ENCODE results near the gene PRR19.
A peak's percentile ranks its signal among the peaks of the same experiment; 100 is the strongest.
"Not testable (repeated sequence)": the region's sequence is repeated elsewhere in the genome, so short reads cannot be mapped to it uniquely, and the experiment has no call there.

Gene PRR19

GRCh38 chr19:42325308-42325895 lies 23.5 kb downstream of the PRR19 start, which contains the start of gene MEGF8:
Gene MEGF8, plus strand, starts transcription at chr19:42325635. Its CDS starts 609 bp downstream, at chr19:42326244.
- peak; percentile 94 to 98 for DNase-seq (ENCODE audit: low read depth in 1 of 2, low spot score in 1 of 2)

DNA sequence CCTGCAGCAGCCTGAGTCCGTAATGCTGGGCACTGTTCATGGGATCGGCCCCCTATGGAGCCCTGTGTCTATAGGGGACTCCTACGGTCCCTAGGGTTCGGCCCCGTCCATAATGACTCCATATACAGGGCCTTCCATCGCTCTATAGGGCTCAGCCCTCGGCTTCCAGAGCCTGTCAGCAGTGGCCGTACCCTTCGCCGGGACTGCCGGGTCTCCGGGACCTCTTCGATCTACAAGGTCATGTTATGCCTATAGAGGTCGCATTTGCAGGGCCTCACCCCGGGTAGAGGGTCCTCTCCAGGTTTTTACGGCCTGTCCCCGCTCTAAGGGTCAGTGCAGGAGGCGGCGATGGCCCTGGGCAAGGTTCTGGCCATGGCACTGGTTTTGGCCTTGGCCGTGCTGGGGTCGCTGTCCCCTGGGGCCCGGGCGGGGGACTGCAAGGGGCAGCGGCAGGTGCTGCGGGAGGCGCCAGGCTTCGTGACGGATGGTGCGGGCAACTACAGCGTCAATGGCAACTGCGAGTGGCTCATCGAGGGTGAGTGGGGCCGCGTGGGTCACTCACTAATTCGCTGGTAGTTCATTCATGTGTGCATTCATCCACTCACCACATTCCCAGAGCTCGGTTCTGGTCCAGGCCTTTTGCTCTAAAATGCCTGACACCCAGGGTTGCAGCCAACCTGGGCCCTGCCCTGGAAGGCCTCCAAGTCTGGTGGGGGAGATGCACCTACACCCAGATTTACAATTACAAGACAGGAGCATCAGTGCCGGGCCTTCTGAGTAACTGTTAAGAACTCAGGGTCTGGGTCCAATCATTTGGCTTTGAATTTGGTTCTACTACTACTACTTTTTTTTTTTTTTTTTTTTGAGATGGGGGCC lies 24.2 kb downstream of the PRR19 start:
- no peak for DNase-seq (ENCODE audit: low read depth in 1 of 2, low spot score in 1 of 2)

DNA sequence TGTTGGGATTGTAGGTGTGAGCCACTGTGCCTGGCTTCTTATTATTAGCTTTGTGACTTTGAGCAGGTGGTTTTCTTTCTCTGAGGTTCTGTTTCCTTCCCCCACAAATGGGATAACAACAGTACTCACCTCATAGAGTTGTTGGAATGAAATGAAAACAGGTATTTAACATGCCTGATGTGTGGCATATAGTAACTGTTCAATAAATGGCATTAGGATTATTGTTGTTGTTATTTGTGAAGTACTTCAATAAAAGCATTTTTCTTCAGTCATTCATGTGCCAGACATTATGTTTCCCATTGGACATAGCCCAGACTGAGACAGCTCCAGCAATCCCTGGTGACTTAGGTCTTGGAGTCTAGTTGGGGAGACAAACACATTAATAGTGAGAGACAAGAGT lies 25.0 kb downstream of the PRR19 start:
- no peak for DNase-seq (ENCODE audit: low read depth in 1 of 2, low spot score in 1 of 2)

GRCh38 chr19:42327381-42327780 lies 25.4 kb downstream of the PRR19 start:
- no peak for DNase-seq (ENCODE audit: low read depth in 1 of 2, low spot score in 1 of 2)

- no peak for DNase-seq (ENCODE audit: low read depth in 1 of 2, low spot score in 1 of 2)
Measured at GRCh38 chr19:42328106-42328505, 26.2 kb downstream of the PRR19 start.

- no peak for DNase-seq (ENCODE audit: low read depth in 1 of 2, low spot score in 1 of 2)
Measured at GRCh38 chr19:42328854-42329253, 26.9 kb downstream of the PRR19 start.

DNA sequence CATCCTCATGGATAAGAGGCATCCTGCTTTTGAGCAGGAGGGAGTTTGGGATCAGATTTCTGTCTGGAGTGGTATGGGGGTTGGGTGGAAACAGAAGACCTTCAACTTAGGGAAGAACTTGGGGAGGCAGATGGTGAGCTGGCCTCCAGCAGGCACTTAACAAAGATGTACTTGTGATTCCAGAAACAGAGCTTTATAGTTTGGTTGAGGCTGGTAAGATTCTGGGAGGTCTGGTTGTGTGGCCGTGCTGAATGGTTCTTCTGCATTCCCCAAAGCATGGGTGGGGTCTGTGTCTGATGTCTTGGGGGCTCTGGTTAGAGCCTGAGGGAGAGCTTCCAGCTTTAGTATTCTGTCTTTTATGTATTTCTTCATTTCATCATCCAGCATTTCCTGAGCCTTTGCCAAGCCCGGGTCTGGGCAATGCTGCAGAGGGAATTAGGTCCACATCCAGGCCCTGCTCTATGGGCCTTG lies 28.3 kb downstream of the PRR19 start:
- DNase-seq (ENCODE audit: low read depth in 1 of 2, low spot score in 1 of 2) = no peak

DNA sequence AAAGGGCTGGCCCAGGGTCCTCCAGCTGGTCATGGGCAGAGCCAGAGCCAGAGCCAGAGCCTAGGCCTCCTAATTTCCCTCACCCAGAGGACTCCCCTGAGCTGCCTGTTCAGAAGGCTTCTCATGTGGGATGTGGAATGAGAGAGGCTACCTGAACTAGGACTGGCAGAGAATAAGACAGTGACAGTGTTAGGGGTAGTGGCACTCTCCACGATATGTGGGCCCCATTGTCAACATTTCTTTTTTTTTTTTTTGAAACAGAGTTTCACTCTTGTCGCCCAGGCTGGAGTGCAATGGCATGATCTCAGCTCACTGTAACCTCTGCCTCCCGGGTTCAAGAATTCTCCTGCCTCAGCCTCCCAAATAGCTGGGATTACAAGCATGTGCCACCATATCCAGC lies 29.4 kb downstream of the PRR19 start:
- DNase-seq (ENCODE audit: low read depth in 1 of 2, low spot score in 1 of 2) = not testable (repeated sequence)

- DNase-seq (ENCODE audit: low read depth in 1 of 2, low spot score in 1 of 2) = no peak
Measured at GRCh38 chr19:42332059-42332458, 30.1 kb downstream of the PRR19 start.

- DNase-seq (ENCODE audit: low read depth in 1 of 2, low spot score in 1 of 2) = no peak
Measured at GRCh38 chr19:42333018-42333417, 31.1 kb downstream of the PRR19 start.

GRCh38 chr19:42333975-42334696 lies 32.2 kb downstream of the PRR19 start:
- no peak for DNase-seq (ENCODE audit: low read depth in 1 of 2, low spot score in 1 of 2)

DNA sequence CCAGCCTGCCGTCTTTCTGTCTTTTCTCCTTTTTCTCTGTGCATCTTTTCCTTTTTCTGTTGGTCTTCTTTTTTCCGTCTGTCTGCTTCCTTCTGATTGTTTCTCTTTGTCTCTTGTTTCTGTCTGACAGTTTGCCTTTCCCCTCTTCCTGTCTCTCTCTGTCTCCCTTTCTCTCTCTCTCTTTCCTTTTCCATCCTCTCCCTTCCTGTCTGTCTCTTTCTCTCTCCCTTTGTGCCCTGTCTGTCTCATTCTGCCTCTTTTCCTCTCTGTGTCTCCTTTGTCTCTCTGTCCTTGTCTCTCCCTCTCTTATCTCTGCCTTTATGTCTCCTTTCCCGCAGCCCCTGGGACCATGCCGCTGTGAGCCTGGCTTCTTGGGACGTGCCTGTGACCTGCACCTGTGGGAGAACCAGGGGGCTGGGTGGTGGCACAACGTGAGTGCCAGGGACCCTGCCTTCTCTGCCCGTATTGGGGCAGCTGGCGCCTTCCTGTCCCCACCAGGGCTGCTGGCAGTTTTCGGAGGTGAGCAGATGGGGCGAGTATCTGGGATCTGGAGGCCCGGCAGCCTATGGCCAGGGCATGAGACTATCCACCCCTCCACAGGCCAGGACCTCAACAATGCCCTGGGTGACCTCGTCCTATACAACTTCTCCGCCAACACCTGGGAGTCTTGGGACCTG lies 32.9 kb downstream of the PRR19 start:
- no peak for DNase-seq (ENCODE audit: low read depth in 1 of 2, low spot score in 1 of 2)

GRCh38 chr19:42335374-42335936 lies 33.5 kb downstream of the PRR19 start:
- no peak for DNase-seq (ENCODE audit: low read depth in 1 of 2, low spot score in 1 of 2)

DNA sequence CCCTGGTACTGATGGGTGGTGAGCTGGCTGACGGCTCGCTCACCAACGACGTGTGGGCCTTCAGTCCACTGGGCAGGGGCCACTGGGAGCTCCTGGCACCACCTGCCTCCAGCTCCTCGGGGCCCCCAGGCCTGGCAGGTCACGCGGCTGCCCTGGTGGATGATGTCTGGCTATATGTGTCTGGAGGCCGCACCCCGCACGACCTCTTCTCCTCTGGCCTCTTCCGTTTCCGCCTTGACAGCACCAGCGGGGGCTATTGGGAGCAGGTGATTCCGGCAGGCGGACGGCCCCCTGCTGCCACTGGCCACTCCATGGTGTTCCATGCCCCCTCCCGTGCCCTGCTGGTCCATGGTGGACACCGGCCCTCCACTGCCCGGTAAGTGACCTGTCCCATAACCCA lies 34.0 kb downstream of the PRR19 start:
- no peak for DNase-seq (ENCODE audit: low read depth in 1 of 2, low spot score in 1 of 2)

- not testable (repeated sequence) for DNase-seq (ENCODE audit: low read depth in 1 of 2, low spot score in 1 of 2)
Measured at GRCh38 chr19:42339126-42339860, 37.4 kb downstream of the PRR19 start.

GRCh38 chr19:42339922-42340321 lies 38.0 kb downstream of the PRR19 start:
- DNase-seq (ENCODE audit: low read depth in 1 of 2, low spot score in 1 of 2) = not testable (repeated sequence)

DNA sequence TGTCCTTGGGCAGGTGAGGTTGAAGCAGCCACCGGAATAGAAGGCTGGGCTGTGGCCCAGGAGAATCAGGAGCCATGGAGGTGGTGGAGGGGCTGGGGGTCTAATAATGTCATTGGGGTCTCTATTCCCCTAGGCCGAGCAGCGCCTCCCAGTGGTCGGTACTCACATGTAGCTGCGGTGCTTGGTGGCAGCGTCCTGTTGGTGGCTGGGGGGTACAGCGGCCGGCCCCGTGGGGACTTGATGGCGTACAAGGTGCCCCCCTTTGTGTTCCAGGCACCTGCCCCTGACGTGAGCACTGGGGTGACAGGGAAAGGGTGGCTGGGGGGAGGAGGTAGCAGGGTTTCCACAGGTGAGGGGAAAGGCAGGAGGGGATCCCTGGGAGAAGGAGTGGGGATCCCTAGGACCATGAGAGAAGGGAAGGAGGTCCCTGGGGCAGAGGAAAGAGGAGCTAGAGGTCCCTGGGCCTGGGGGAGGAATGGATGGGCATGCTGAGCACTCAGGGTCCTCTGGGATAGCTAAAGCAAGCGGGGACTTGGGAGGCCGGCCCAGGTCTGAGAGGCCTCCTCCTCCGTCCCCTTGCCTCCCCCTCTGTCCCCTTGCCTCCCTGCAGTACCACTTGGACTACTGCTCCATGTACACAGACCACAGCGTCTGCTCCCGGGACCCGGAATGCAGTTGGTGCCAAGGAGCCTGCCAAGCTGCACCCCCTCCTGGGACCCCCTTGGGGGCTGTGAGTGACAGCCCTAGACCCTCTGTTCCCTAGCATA lies 41.6 kb downstream of the PRR19 start:
- DNase-seq (ENCODE audit: low read depth in 1 of 2, low spot score in 1 of 2) = no peak

DNA sequence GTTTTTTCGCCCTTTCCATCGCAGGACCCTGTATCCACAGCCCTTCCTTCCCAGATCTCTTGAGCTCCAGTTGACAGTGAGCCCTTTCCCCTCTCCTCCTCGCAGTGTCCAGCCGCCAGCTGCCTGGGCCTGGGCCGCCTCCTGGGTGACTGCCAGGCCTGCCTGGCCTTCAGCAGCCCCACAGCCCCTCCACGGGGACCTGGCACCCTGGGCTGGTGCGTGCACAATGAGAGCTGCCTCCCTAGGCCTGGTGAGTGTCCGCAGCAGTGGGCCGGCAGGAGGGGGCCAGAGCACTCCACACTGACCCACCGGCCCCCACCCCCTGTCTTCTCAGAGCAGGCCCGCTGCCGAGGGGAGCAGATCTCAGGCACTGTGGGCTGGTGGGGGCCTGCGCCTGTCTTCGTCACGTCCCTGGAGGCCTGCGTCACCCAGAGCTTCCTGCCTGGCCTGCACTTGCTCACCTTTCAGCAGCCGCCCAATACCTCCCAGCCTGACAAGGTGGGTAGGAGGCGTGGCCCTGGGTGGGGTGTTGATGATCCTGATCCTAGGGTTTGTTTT lies 42.5 kb downstream of the PRR19 start:
- no peak for DNase-seq (ENCODE audit: low read depth in 1 of 2, low spot score in 1 of 2)

DNA sequence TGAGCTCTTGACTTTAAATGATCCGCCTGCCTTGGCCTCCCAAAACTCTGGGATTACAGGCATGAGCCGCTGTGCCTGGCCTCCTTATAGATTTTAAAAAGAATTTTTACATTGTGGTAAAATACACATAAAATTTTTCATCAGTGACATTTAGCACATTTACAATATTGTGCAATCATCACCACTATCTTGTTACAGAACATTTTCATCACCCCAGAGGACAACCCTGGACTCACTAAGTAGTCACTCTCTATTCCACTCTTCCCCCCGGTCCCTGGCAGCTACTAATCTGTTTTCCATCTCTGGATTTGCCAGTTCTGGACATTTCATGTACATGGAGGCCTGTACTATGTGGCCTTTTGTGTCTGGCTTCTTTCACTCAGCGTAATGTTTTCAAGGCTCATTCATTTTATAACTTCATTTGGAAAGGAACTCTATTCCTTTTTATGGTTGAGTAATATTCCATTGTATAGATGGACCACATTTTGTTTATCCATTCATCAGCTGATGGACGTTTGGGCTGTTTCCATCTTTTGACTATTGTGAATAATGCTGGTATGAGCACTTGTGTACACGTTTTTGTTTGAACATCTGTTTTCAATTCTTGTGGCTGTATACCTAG lies 43.4 kb downstream of the PRR19 start:
- DNase-seq (ENCODE audit: low read depth in 1 of 2, low spot score in 1 of 2) = no peak

Data from activated T-helper 1 cell treated with anti-CD3 and anti-CD28 coated beads, Interleukin-2, amount 50 U/mL, for 16 hours (primary cell).